LNCaP clone FGC (cell line): ENCODE measurements around the gene ADGRD1.

ENCODE experiments used
- DNase-seq: peaks from one replicate; pipeline ENCODE4 v3.0.0-alpha.2; 2011; ENCODE audit warnings: low read depth
- H3K4me3 ChIP-seq: 2 replicates; pipeline ENCODE4 v1.5.1; 2011; ENCODE audit warnings: mild to moderate bottlenecking, low read depth, low read length, control low read depth
- TF ChIP-seq, protein P1 (sequence below): IDR thresholded peaks from 2 replicates; pipeline ENCODE4 v1.5.1; 2012; ENCODE audit warnings: mild to moderate bottlenecking; ENCODE audit not compliant: control insufficient read depth, insufficient read depth; ENCODE audit errors: extremely low read depth

ADGRD1 gene

DNA sequence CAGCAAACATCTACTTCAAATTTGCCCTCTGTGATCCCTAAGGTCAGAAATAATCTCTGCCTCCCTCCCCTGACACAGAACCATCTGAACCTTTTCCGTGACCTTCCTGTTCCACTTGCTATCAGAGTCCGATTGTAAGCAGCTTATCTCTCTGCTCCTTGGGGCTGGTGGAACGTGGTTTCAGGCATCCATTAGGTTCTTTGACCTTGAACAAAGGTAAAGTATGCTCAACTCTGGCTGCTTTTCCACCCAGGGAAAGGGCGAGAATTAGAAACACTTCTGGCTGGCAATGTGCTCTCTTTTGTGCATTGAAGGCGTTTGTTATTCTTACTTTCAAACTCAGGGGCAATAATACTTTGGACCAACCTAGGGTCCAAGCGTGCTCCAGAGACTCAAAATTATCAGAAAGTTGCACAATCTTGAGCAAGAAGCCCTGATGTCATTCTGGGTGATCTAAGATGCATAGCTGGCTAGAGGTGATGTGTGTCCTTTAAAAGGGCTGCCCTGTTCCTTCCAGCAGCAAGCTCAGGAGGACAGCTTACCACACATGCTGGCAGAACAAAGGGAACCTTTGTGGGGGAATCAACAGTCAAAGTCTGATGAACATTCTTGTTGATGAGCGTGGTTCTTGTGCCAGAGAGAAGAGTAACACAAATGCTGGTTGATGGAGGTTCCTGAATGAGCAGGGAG is 29.8 kb downstream of the ADGRD1 start:
- H3K4me3 ChIP-seq: no peak overlapping the region
- DNase-seq: no peak
- TF ChIP-seq, protein P1, sequence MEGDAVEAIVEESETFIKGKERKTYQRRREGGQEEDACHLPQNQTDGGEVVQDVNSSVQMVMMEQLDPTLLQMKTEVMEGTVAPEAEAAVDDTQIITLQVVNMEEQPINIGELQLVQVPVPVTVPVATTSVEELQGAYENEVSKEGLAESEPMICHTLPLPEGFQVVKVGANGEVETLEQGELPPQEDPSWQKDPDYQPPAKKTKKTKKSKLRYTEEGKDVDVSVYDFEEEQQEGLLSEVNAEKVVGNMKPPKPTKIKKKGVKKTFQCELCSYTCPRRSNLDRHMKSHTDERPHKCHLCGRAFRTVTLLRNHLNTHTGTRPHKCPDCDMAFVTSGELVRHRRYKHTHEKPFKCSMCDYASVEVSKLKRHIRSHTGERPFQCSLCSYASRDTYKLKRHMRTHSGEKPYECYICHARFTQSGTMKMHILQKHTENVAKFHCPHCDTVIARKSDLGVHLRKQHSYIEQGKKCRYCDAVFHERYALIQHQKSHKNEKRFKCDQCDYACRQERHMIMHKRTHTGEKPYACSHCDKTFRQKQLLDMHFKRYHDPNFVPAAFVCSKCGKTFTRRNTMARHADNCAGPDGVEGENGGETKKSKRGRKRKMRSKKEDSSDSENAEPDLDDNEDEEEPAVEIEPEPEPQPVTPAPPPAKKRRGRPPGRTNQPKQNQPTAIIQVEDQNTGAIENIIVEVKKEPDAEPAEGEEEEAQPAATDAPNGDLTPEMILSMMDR: no peak

- DNase-seq: no peak
- TF ChIP-seq, protein P1: no peak
- H3K4me3 ChIP-seq: no peak overlapping the region
These were observed 30.7 kb downstream of the ADGRD1 start for GRCh38 chr12:130984183-130985058.

- no peak for DNase-seq
- H3K4me3 ChIP-seq: no peak overlapping the region
- TF ChIP-seq, protein P1: no peak
These were observed 33.6 kb downstream of the ADGRD1 start for GRCh38 chr12:130987151-130987931.

- no peak overlapping the region for H3K4me3 ChIP-seq
- TF ChIP-seq, protein P1: no peak
- no peak for DNase-seq
These were observed 34.6 kb downstream of the ADGRD1 start for GRCh38 chr12:130988261-130988660.

DNA sequence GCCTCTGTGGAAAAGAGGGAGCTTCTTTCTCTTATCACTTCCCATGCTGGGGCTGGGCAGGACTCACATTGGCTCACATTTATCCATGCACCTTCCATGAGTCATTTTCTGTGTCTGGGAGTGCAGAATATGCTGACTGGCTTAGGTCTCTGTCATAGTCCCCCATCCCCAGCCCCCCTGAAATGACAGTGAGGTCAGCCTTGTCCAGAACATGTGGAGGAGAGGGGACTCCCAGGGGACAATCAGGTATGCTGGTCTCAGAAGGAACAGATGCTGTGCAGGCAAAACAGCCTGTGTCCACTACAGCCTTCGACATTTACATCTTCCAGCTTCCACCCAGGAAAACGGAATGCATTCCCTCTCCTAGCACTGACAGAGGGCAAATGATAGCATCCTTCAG is 35.0 kb downstream of the ADGRD1 start:
- H3K4me3 ChIP-seq: no peak overlapping the region
- TF ChIP-seq, protein P1: no peak
- no peak for DNase-seq

DNA sequence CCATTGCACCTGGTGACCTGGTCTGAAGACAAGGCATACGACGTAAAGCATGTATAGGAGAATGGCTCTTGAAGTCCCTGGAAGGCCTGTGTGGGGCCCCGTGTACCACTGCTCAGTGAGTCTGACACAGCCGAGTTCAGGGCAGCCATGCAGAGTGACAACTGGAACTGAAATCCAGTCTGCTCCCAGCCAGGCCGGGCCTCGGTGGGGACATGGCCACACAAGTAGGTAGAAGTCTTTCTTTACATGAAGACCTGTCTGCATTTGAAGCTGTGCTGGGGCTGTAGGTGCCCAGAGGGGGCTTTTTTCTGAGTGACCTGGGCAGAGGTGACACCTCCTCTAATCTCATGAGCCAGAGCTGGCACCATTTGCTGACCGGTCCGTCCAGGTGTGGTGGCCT is 35.7 kb downstream of the ADGRD1 start:
- no peak overlapping the region for H3K4me3 ChIP-seq
- TF ChIP-seq, protein P1: no peak
- DNase-seq: no peak
